HG02763 (cell line): ENCODE measurements around the gene MCRIP2.

Source experiments
- ATAC-seq: cut with Tn5 transposase; IDR thresholded peaks from one replicate; pipeline ENCODE4 v1.9.1; 2021; ENCODE audit warnings: mild to moderate bottlenecking, moderate library complexity; ENCODE audit not compliant: unreplicated experiment

Gene MCRIP2

DNA sequence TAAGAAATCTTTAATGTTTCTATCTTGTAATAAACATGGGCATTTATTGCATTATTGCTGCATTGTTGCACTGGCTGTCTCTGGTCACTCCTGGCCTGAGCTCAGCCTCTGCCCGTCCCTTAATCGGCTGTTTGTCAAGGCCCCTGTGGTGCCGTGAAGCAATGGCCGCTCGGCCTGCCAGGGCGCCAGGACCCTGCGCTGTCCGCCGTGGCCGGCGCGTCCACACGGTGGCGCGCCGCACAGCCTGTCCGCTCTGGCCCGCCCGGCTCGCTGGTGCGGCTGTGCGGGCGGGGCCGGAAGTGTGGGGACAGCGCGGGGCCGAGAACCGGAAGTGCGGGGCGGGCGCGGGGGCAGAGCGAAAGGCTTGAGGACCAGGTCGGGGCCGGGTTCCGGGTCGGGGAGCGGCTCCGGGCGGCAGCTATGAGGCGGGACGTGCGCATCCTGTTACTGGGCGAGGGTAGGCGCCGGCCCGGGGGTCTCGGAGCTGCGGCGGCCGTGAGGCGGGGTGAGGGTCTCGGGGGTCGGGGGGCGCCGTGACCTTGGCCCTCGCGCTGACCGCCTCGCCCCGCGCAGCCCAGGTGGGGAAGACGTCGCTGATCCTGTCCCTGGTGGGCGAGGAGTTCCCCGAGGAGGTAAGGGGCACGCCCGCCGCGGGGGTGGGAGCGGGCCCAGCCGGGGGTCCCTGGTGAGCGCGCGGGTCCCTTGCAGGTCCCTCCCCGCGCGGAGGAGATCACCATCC is 26.3 kb downstream of the MCRIP2 start, which contains the start of gene RHOT2:
TSS of gene RHOT2 (plus strand) at position 353 of the 739 bp plus-strand sequence. CDS start at position 421, 68 bp downstream.
- ATAC-seq = peak; percentile 82

GRCh38 chr16:668519-669171 is 27.0 kb downstream of the MCRIP2 start:
- no peak for ATAC-seq

DNA sequence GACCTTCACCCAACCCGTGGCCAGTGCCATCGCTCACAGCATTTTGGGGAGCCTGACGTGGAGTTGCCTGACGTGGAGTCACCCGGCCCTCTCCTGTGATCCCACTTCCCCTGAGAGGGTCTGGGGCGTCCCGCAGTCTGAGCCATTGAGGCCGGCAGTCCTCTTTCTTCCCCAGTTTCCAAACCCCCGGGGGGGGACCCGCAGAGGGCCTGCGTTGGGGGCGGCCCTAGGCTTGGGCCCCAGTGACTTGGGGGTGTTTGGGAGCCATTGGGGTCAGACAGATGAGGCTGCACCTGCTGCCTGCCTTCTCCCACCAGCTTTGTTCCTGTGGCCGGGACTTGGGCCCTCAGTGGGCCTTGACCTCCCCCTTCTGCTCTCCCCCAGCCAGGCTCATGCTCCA is 28.0 kb downstream of the MCRIP2 start:
- no peak for ATAC-seq

GRCh38 chr16:670485-671352 is 29.1 kb downstream of the MCRIP2 start:
- no peak for ATAC-seq

GRCh38 chr16:671353-672131 is 29.9 kb downstream of the MCRIP2 start:
- ATAC-seq = no peak

DNA sequence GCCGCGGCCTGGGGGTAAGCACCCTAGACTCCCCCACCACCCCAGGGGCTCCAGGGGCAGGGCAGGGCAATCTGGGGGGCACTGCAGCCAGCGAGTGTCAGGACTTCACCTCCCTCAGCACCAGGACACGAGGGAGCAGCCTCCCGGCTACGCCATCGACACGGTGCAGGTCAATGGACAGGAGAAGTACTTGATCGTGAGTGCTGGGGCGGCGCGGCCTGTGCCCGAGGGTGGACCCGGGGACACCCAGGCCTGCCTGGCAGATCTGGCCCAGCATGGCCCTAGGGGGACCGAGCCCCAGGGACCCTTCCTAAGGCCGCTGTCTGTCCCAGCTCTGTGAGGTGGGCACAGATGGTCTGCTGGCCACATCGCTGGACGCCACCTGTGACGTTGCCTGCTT is 30.7 kb downstream of the MCRIP2 start:
- no peak for ATAC-seq

GRCh38 chr16:672851-673250 is 31.2 kb downstream of the MCRIP2 start:
- no peak for ATAC-seq

DNA sequence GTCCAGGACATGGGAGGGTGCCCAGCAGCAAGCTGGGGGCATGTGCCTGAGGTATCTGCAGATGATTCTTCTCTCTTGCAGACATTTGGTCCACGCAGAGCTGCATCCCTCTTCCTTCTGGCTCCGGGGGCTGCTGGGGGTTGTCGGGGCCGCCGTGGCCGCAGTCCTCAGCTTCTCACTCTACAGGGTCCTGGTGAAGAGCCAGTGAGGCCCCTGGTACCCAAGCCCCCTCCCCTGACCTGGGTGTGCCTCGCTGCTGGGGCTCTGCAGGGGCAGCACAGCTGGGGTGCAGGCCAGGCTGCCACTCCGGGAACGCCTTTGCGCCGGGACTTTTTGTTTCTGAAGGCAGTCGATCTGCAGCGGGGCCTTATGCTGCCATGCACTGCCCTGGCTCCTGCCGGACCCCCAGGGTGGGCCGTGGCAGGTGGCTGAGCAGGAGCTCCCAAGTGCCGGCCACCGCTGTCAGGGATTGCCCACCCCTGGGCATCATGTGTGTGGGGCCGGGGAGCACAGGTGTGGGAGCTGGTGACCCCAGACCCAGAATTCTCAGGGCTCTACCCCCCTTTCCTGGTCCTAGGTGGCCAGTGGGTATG is 31.9 kb downstream of the MCRIP2 start:
- ATAC-seq = no peak

DNA sequence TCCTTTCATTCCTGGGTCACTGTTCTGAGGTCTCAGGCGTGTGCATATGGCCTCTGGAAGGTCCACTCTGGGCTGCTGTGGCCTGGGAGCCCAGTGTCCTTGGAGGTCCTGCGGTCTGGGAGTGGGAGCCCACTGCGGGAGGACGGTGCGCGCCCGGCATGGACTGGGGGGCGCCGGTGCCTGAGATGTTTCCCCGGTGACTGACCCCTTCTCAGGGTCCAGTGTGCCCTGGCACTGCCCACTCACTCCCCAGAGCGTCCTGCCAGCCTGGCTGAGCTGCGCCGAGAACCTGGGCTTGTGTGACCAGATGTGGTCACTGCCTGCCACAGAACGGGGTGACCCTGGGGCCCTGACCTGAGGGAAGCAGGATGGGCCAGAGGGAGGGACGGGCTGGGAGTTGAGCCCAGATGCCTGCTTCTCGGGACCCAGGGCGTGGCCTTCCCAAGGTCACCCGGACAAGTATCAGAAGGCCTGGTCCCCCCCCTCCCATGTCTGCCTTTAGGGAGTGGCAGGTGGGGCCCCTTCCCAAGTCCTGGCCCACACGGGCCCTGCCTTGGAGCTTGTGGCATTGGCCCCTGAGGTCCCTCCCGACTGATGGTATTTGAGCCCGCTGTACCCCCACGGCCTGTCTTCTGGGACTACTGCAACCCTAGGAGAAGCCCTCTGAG is 32.7 kb downstream of the MCRIP2 start:
- no peak for ATAC-seq

DNA sequence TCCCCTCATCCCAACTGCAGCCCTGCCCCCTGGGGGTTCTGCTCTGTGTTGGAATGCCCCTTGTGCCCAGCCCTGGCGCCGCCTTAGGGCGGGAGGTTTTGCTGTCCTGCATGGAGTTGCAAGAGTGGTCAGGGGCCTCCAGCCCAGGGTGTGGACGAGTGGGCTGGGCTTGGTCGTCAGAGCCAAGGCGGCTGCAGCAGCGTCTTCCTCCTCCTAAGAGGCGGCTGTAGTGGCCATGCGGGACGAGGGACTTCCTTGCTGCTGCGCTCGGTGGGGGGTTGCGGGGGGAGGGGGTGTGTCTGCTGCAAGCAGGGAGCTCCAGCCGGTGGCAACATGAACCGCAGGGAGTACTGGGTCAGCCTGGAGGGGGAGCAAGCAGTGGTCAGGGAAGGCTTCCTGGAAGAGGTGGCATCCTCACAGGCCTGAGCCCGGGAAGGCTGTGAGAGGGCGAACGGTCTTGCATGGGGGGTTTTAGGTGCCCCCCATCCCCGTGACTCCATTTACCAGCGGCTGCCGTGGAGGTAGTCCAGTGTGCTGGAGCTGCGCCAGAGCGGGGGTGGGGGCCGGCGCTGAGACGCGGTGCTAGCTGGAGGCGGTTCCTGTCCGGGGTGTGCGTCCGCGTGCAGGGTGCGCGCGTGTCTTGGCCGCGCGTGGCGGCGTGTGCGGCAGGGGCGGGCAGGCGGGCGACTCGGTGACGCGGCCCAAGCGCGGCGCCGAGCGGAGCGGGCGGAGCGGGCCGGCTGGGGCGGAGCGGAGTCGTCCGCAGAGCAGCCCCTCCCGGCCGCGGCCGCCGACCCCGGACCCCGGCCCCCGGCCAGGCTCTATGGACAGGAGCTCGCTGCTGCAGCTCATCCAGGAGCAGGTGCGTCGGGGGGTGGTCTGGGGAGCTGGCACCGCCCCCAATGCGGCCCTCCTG is 33.6 kb downstream of the MCRIP2 start, which contains the start of gene RHBDL1:
TSS of gene RHBDL1 (plus strand) at position 704 of the 916 bp plus-strand sequence. CDS start at position 824, 120 bp downstream.
- ATAC-seq = no peak

GRCh38 chr16:675884-676564 is 34.4 kb downstream of the MCRIP2 start:
- no peak for ATAC-seq

GRCh38 chr16:676565-676902 is 34.9 kb downstream of the MCRIP2 start:
- no peak for ATAC-seq

GRCh38 chr16:676913-677312 is 35.3 kb downstream of the MCRIP2 start:
- ATAC-seq = no peak

- ATAC-seq = no peak
These were observed 35.9 kb downstream of the MCRIP2 start for GRCh38 chr16:677316-678190.

- ATAC-seq = no peak
These were observed 36.7 kb downstream of the MCRIP2 start for GRCh38 chr16:678209-678857.
